Measurements from ENCODE around the gene POU2F3. TPM values are rescaled to one million over a fixed set of nuclear protein-coding genes. Genes with fewer than 3 reads are reported as not detected.

The POU2F3 gene
- total RNA-seq, 6 experiments from 2014 or later, result not detected

GRCh38 chr11:120293038-120293800 is 53.3 kb downstream of the POU2F3 start:
- Mint-ChIP-seq H3K4me1 (ENCODE audit: low read depth) (peaks cover 10% of the 10 kb centered on the region), H3K4me3 (no peak overlapping the region), H3K27me3 (ENCODE audit: insufficient read depth) (peaks cover 52% of the 10 kb centered on the region), H3K36me3 (ENCODE audit: low read depth) (no peaks in the 10 kb centered on the region; the same call in 1 of the 2 replicates), H3K9me3 (no peaks in the 10 kb centered on the region), H3K27ac (no peak overlapping the region)
- no peak for DNase-seq
- TF ChIP-seq CTCF (IDR thresholded peaks at IDR 0.05), result no peak

GRCh38 chr11:120294096-120294495 is 54.2 kb downstream of the POU2F3 start:
- Mint-ChIP-seq H3K27ac (no peak overlapping the region), H3K36me3 (ENCODE audit: low read depth) (no peaks in the 10 kb centered on the region; the same call in 1 of the 2 replicates), H3K9me3 (no peaks in the 10 kb centered on the region), H3K4me3 (no peak overlapping the region), H3K4me1 (ENCODE audit: low read depth) (peaks cover 9% of the 10 kb centered on the region), H3K27me3 (ENCODE audit: insufficient read depth) (peaks cover 55% of the 10 kb centered on the region)
- DNase-seq, result no peak
- TF ChIP-seq CTCF (IDR thresholded peaks at IDR 0.05), result no peak

GRCh38 chr11:120295099-120295498 is 55.2 kb downstream of the POU2F3 start:
- Mint-ChIP-seq H3K27ac (no peak overlapping the region), H3K4me3 (no peak overlapping the region), H3K9me3 (no peaks in the 10 kb centered on the region), H3K27me3 (ENCODE audit: insufficient read depth) (peaks cover 56% of the 10 kb centered on the region), H3K36me3 (ENCODE audit: low read depth) (no peaks in the 10 kb centered on the region; the same call in 1 of the 2 replicates), H3K4me1 (ENCODE audit: low read depth) (peaks cover 9% of the 10 kb centered on the region)
- DNase-seq, result no peak
- TF ChIP-seq CTCF (IDR thresholded peaks at IDR 0.05), result no peak

GRCh38 chr11:120296554-120296953 is 56.6 kb downstream of the POU2F3 start:
- Mint-ChIP-seq H3K36me3 (ENCODE audit: low read depth) (no peaks in the 10 kb centered on the region; the same call in 1 of the 2 replicates), H3K9me3 (no peaks in the 10 kb centered on the region), H3K4me3 (no peak overlapping the region), H3K4me1 (ENCODE audit: low read depth) (peaks cover 9% of the 10 kb centered on the region), H3K27me3 (ENCODE audit: insufficient read depth) (peaks cover 50% of the 10 kb centered on the region), H3K27ac (no peak overlapping the region)
- TF ChIP-seq CTCF (IDR thresholded peaks at IDR 0.05), result no peak
- DNase-seq, result no peak

GRCh38 chr11:120298461-120298860 is 58.5 kb downstream of the POU2F3 start:
- Mint-ChIP-seq H3K4me3 (no peak overlapping the region), H3K27ac (no peak overlapping the region), H3K9me3 (no peaks in the 10 kb centered on the region), H3K4me1 (ENCODE audit: low read depth) (peaks cover 9% of the 10 kb centered on the region), H3K27me3 (ENCODE audit: insufficient read depth) (peaks cover 45% of the 10 kb centered on the region), H3K36me3 (ENCODE audit: low read depth) (no peaks in the 10 kb centered on the region; the same call in 1 of the 2 replicates)
- DNase-seq, result no peak
- TF ChIP-seq CTCF (IDR thresholded peaks at IDR 0.05), result no peak
